Smooth muscle cell (in vitro differentiated cells): Measurements from ENCODE around the gene TMEM273. TPM values are rescaled to one million over a fixed set of nuclear protein-coding genes. Genes with fewer than 3 reads are reported as not detected.

Experiments
- DNase-seq: peaks from one replicate; lab custom pipeline; 2025; ENCODE audit not compliant: unreplicated experiment; lab: John Stamatoyannopoulos, UW
- H2AFZ ChIP-seq: fragments of 200-600 bp; sonication (generic); 2 replicates; pipeline ENCODE4 v1.6.0; 2016; ENCODE audit warnings: antibody characterized with exemption, low read depth, mild to moderate bottlenecking
- H3F3A ChIP-seq: fragments of 200-600 bp; sonication (generic); 2 replicates; pipeline ENCODE4 v1.6.0; 2017; ENCODE audit warnings: antibody characterized with exemption, low read depth
- H3K27ac ChIP-seq: fragments of 200-600 bp; sonication (generic); 2 replicates; pipeline ENCODE4 v1.5.1; 2016; ENCODE audit warnings: low read depth, mild to moderate bottlenecking
- H3K27me3 ChIP-seq: fragments of 200-600 bp; sonication (generic); 2 replicates; pipeline ENCODE4 v1.6.1; 2016; ENCODE audit warnings: low read depth, mild to moderate bottlenecking
- H3K36me3 ChIP-seq: fragments of 200-600 bp; sonication (generic); 2 replicates; pipeline ENCODE4 v1.5.1; 2016; ENCODE audit warnings: low read depth
- H3K4me1 ChIP-seq: fragments of 200-600 bp; sonication (generic); 2 replicates; pipeline ENCODE4 v1.5.1; 2016; ENCODE audit warnings: low read depth
- H3K4me2 ChIP-seq: fragments of 200-600 bp; sonication (generic); 2 replicates; pipeline ENCODE4 v1.6.0; 2016; ENCODE audit warnings: mild to moderate bottlenecking
- H3K4me3 ChIP-seq: fragments of 200-600 bp; sonication (generic); 2 replicates; pipeline ENCODE4 v1.5.1; 2016; ENCODE audit warnings: mild to moderate bottlenecking
- H3K79me2 ChIP-seq: fragments of 200-600 bp; sonication (generic); 2 replicates; pipeline ENCODE4 v1.6.0; 2016; ENCODE audit warnings: low read depth, mild to moderate bottlenecking
- H3K9ac ChIP-seq: fragments of 200-600 bp; sonication (generic); 2 replicates; pipeline ENCODE4 v1.6.0; 2016; ENCODE audit warnings: low read depth
- H3K9me3 ChIP-seq: fragments of 200-600 bp; sonication (generic); replicated peaks from 2 replicates; pipeline ENCODE4 v1.5.1; 2016; ENCODE audit warnings: low read depth
- H4K20me1 ChIP-seq: fragments of 200-600 bp; sonication (generic); 2 replicates; pipeline ENCODE4 v1.6.0; 2016; ENCODE audit warnings: low read depth
- CTCF ChIP-seq: fragments of 200-600 bp; sonication (generic); IDR thresholded peaks from 2 replicates; pipeline ENCODE4 v1.5.1; 2017; ENCODE audit warnings: borderline replicate concordance, mild to moderate bottlenecking, antibody characterized with exemption; ENCODE audit not compliant: insufficient read depth, poor library complexity, severe bottlenecking
- WGBS: methylation state at CpG from one replicate; pipeline ENCODE4 v1.1.7; 2016; ENCODE audit warnings: low lambda C conversion rate; 5-methylcytosine and 5-hydroxymethylcytosine counted together
- polyA plus RNA-seq: library from polyadenylated mRNA; unstranded; fragments of >200 nt; fragmentation: Nextera tagmentation; extraction: Ambion mirVana; gene quantifications from 2 replicates; pipeline ENCODE4 v1.2.1, GENCODE V29; 2016
- total RNA-seq: library from RNA; depleted of rRNA; stranded (reverse); fragments of >200 nt; gene quantifications from 2 replicates; pipeline ENCODE4 v1.2.3, GENCODE V29; 2014

Gene TMEM273
- total and polyA plus RNA-seq, 2 experiments from 2014 or later = 0.09 TPM; not detected in 1

- no peaks in the 10 kb centered on the region for H3F3A ChIP-seq
- H3K36me3 ChIP-seq = no peaks in the 10 kb centered on the region
- H3K9ac ChIP-seq = no peak overlapping the region
- no peak overlapping the region for H3K4me3 ChIP-seq
- H3K27ac ChIP-seq = no peak overlapping the region
- TF ChIP-seq CTCF = no peak
- no peak overlapping the region for H2AFZ ChIP-seq
- WGBS = 78% methylated on average over 8 of the region's 8 CpGs
- H3K79me2 ChIP-seq = no peaks in the 10 kb centered on the region
- peaks cover 5% of the 10 kb centered on the region for H3K4me1 ChIP-seq
- H4K20me1 ChIP-seq = peaks cover 2% of the 10 kb centered on the region
- no peaks in the 10 kb centered on the region for H3K27me3 ChIP-seq
- H3K4me2 ChIP-seq = no peak overlapping the region
- no peak for DNase-seq
- H3K9me3 ChIP-seq = no peaks in the 10 kb centered on the region
Measured at GRCh38 chr10:49111320-49111698, 76.9 kb downstream of the TMEM273 start.

- Histone ChIP-seq H3K36me3 (no peaks in the 10 kb centered on the region), H3K4me2 (no peak overlapping the region), H4K20me1 (peaks cover 6% of the 10 kb centered on the region), H3K27ac (no peak overlapping the region), H3K9ac (no peak overlapping the region), H3K4me1 (peaks cover 5% of the 10 kb centered on the region), H3K79me2 (no peaks in the 10 kb centered on the region), H2AFZ (no peak overlapping the region), H3K27me3 (no peaks in the 10 kb centered on the region), H3K9me3 (no peaks in the 10 kb centered on the region), H3K4me3 (no peak overlapping the region), H3F3A (no peaks in the 10 kb centered on the region)
- no peak for DNase-seq
- no peak for TF ChIP-seq CTCF
- 89% methylated on average over 4 of the region's 4 CpGs for WGBS
Measured at GRCh38 chr10:49110684-49111319, 77.4 kb downstream of the TMEM273 start.

GRCh38 chr10:49109669-49110340, 78.4 kb downstream of the TMEM273 start:
- Histone ChIP-seq H2AFZ (no peak overlapping the region), H3K27me3 (no peaks in the 10 kb centered on the region), H3K79me2 (no peaks in the 10 kb centered on the region), H3K9ac (no peak overlapping the region), H3K4me1 (peaks cover 3% of the 10 kb centered on the region), H3K36me3 (no peaks in the 10 kb centered on the region), H3K9me3 (no peaks in the 10 kb centered on the region), H4K20me1 (peaks cover 6% of the 10 kb centered on the region), H3F3A (no peaks in the 10 kb centered on the region), H3K4me2 (no peak overlapping the region), H3K27ac (no peak overlapping the region), H3K4me3 (no peak overlapping the region)
- WGBS = 63% methylated on average over 9 of the region's 9 CpGs
- TF ChIP-seq CTCF = no peak
- no peak for DNase-seq
